Measurements from ENCODE around the gene SLC25A26.
"Not testable (repeated sequence)": the region's sequence is repeated elsewhere in the genome, so short reads cannot be mapped to it uniquely, and the experiment has no call there.

SLC25A26 gene

GRCh38 chr3:66418475-66418931 is 197.7 kb downstream of the SLC25A26 start:
- DNase-seq = no peak
- H3K9me3 ChIP-seq (ENCODE audit: severe bottlenecking) = peaks cover 10% of the 10 kb centered on the region
- no peaks in the 10 kb centered on the region for H3K27me3 ChIP-seq (ENCODE audit: insufficient read depth, low read depth, severe bottlenecking)
- H3K36me3 ChIP-seq = no peaks in the 10 kb centered on the region
- H3K4me3 ChIP-seq (ENCODE audit: low read depth, low read length) = no peak overlapping the region
- TF ChIP-seq, protein P1, sequence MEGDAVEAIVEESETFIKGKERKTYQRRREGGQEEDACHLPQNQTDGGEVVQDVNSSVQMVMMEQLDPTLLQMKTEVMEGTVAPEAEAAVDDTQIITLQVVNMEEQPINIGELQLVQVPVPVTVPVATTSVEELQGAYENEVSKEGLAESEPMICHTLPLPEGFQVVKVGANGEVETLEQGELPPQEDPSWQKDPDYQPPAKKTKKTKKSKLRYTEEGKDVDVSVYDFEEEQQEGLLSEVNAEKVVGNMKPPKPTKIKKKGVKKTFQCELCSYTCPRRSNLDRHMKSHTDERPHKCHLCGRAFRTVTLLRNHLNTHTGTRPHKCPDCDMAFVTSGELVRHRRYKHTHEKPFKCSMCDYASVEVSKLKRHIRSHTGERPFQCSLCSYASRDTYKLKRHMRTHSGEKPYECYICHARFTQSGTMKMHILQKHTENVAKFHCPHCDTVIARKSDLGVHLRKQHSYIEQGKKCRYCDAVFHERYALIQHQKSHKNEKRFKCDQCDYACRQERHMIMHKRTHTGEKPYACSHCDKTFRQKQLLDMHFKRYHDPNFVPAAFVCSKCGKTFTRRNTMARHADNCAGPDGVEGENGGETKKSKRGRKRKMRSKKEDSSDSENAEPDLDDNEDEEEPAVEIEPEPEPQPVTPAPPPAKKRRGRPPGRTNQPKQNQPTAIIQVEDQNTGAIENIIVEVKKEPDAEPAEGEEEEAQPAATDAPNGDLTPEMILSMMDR (IDR thresholded peaks at IDR 0.05; ENCODE audit: low read depth, low read length) = no peak
- H3K27ac ChIP-seq = no peak overlapping the region

DNA sequence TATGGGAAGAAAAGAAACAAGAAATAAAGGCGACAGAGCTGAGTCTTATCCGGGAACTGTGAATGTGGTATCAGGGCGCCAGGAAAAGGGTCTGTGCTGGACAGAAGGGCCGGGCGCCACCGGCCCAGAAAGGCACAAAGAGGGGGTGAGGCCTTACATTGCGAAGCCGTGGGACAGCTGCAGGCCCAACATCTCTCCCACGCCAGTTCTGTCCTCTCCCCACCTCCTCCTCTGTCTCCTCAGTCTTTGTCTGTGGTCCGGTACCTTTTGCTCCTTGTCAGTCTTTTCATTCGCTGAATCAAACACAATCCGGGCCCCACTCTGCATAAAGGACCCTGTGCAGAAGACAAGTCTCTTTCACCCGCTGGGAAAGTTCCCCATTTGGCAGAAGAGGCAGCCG is 198.2 kb downstream of the SLC25A26 start:
- Histone ChIP-seq H3K9me3 (ENCODE audit: severe bottlenecking) (peaks cover 10% of the 10 kb centered on the region), H3K27me3 (ENCODE audit: insufficient read depth, low read depth, severe bottlenecking) (no peaks in the 10 kb centered on the region), H3K27ac (no peak overlapping the region), H3K36me3 (no peaks in the 10 kb centered on the region), H3K4me3 (ENCODE audit: low read depth, low read length) (no peak overlapping the region)
- no peak for DNase-seq
- TF ChIP-seq, protein P1 (IDR thresholded peaks at IDR 0.05; ENCODE audit: low read depth, low read length) = no peak

- not testable (repeated sequence) for H3K27ac ChIP-seq, H3K36me3 ChIP-seq, DNase-seq
These were observed 200.3 kb downstream of the SLC25A26 start for GRCh38 chr3:66421144-66421543.

GRCh38 chr3:66421893-66422292 is 201.1 kb downstream of the SLC25A26 start:
- DNase-seq; H3K9me3 ChIP-seq (ENCODE audit: severe bottlenecking): not testable (repeated sequence)

More at GRCh38 chr3:66421144-66421543, 200.3 kb downstream of the SLC25A26 start:
- not testable (repeated sequence) for H3K27me3 ChIP-seq (ENCODE audit: insufficient read depth, low read depth, severe bottlenecking); H3K4me3 ChIP-seq (ENCODE audit: low read depth, low read length); H3K9me3 ChIP-seq (ENCODE audit: severe bottlenecking)

GRCh38 chr3:66423791-66424190 is 203.0 kb downstream of the SLC25A26 start:
- no peak overlapping the region for H3K4me3 ChIP-seq (ENCODE audit: low read depth, low read length)
- no peak overlapping the region for H3K27ac ChIP-seq
- no peaks in the 10 kb centered on the region for H3K27me3 ChIP-seq (ENCODE audit: insufficient read depth, low read depth, severe bottlenecking)
- DNase-seq = no peak
- TF ChIP-seq, protein P1 (IDR thresholded peaks at IDR 0.05; ENCODE audit: low read depth, low read length) = no peak
- H3K9me3 ChIP-seq (ENCODE audit: severe bottlenecking) = peaks cover 10% of the 10 kb centered on the region
- H3K36me3 ChIP-seq = no peaks in the 10 kb centered on the region

More at GRCh38 chr3:66421893-66422292, 201.1 kb downstream of the SLC25A26 start:
- H3K27me3 ChIP-seq (ENCODE audit: insufficient read depth, low read depth, severe bottlenecking); H3K4me3 ChIP-seq (ENCODE audit: low read depth, low read length); H3K27ac ChIP-seq; H3K36me3 ChIP-seq: not testable (repeated sequence)

DNA sequence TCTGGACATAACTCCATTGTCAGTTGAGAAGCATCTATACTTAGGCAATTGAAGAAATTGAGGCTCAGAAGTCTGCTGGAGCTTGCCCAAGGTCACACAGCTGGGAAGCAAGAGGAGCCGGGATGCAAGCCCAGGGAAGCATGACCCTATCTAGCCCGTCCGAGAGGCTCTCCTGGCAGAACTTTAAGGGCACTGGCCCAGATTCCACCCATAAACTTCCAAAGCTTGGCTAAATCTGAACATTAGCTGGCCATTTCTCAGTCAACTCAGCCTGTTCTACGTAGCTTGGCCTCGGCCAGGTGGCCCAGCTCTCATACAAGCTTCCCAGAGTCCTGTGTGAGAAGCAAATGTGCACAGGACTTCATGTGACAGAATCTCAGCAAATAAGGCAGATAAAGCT is 204.2 kb downstream of the SLC25A26 start:
- no peak overlapping the region for H3K4me3 ChIP-seq (ENCODE audit: low read depth, low read length)
- H3K27me3 ChIP-seq (ENCODE audit: insufficient read depth, low read depth, severe bottlenecking) = no peaks in the 10 kb centered on the region
- no peak overlapping the region for H3K27ac ChIP-seq
- TF ChIP-seq, protein P1 (IDR thresholded peaks at IDR 0.05; ENCODE audit: low read depth, low read length) = no peak
- peaks cover 10% of the 10 kb centered on the region for H3K9me3 ChIP-seq (ENCODE audit: severe bottlenecking)
- DNase-seq = no peak
- H3K36me3 ChIP-seq = no peaks in the 10 kb centered on the region

GRCh38 chr3:66425576-66426114 is 204.8 kb downstream of the SLC25A26 start:
- H3K27ac ChIP-seq = no peak overlapping the region
- TF ChIP-seq, protein P1 (IDR thresholded peaks at IDR 0.05; ENCODE audit: low read depth, low read length) = no peak

More at GRCh38 chr3:66425576-66426114, 204.8 kb downstream of the SLC25A26 start:
- DNase-seq = no peak
- no peaks in the 10 kb centered on the region for H3K36me3 ChIP-seq
- no peak overlapping the region for H3K4me3 ChIP-seq (ENCODE audit: low read depth, low read length)
- H3K27me3 ChIP-seq (ENCODE audit: insufficient read depth, low read depth, severe bottlenecking) = no peaks in the 10 kb centered on the region
- H3K9me3 ChIP-seq (ENCODE audit: severe bottlenecking) = peaks cover 10% of the 10 kb centered on the region

Measured in WERI-Rb-1 (cell line).